ENCODE results near the gene SORCS2. TPM values are rescaled to one million over a fixed set of nuclear protein-coding genes. Genes with fewer than 3 reads are reported as not detected.

SORCS2 gene
- total and polyA plus RNA-seq, 2 of the 13 experiments (the other 11 are each of a cell fraction or from before 2014, with no cell fraction given) = 0.82 to 1.0 TPM

DNA sequence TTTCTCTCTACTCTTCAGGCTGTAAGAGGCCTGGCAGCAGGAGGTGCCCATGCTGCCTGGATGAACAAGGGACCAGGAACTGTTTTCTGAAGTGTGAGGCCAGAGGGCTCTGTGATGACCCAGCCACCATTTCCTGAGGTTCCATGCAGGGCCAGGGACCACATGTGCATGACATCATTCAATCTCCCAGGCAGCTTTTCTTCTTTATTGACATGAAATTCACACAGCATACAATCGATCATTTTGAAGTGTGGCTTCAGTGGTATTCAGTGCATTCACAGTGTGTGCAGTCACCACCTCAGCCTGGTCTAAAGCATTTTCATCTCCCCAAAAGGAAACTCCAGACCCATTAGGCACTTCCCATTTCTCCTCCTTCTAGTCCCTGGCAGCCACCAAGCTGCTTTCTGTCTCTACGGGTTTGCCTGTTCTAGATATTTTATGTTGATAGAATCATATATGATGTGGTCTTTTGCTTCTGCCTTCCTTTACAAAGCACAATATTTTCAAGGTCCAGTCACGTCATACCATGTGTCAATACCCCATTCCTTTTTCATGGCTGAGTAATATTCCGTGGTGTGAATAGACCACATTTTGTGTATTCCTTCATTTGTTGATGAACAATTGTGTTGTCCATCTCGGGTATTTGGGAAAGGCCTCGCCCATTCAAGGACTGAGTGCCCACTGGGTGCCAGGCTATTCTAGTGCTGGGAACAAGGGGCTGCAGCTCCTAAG is 149.3 kb downstream of the SORCS2 start:
- Histone ChIP-seq H3K27ac (ENCODE audit: extremely low read length, insufficient read depth, low read length) (no peak overlapping the region), H2AFZ (ENCODE audit: low read length) (no peak overlapping the region), H3K27me3 (ENCODE audit: control insufficient read depth in 1 of 2, insufficient read depth in 2 of 2, low read length in 2 of 2) (peaks cover 0 to 2% of the 10 kb centered on the region in 2 experiments; a peak in 2 of 5 replicates), H3K4me1 (ENCODE audit: insufficient read depth, low read length) (no peaks in the 10 kb centered on the region), H3K36me3 (replicated peaks in 1 of 2; ENCODE audit: control insufficient read depth in 1 of 2, insufficient read depth in 2 of 2, low read length in 2 of 2) (no peaks in the 10 kb centered on the region), H3K9me3 (ENCODE audit: low read length) (no peaks in the 10 kb centered on the region), H3K79me2 (ENCODE audit: insufficient read depth, low read length) (no peaks in the 10 kb centered on the region), H3K9ac (ENCODE audit: insufficient read depth, low read depth, low read length) (no peak overlapping the region), H4K20me1 (ENCODE audit: insufficient read depth, low read length) (no peaks in the 10 kb centered on the region), H3K4me3 (replicated peaks in 1 of 3; ENCODE audit: insufficient read depth in 1 of 3, low read depth in 2 of 3, low read length in 3 of 3) (no peak overlapping the region), H3K4me2 (ENCODE audit: low read depth, low read length) (no peak overlapping the region)
- ATAC-seq (no peak), FAIRE-seq (no peak), DNase-seq (ENCODE audit: low spot score) (no peak)
- intact Hi-C loops (cut with micrococcal nuclease; ENCODE audit: unreplicated experiment) (no loop called here), in situ Hi-C loops (cut with HindIII; ENCODE audit: extremely low pct_ligation_motif_present, low pct_unique_long_range_greater_than_20kb) (no loop called here)
- POLR2A ChIA-PET = no interaction called here
- TF ChIP-seq SMAD1 (CRISPR knock-in tag; IDR thresholded peaks at IDR 0.05; ENCODE audit: borderline replicate concordance, low read depth) (no peak), ATF7 (IDR thresholded peaks at IDR 0.05) (peak; percentile 57), ATF7 (CRISPR knock-in tag; IDR thresholded peaks at IDR 0.05) (no peak), EED (CRISPR knock-in tag; IDR thresholded peaks at IDR 0.05) (no peak), LCORL (IDR thresholded peaks at IDR 0.05) (no peak), LCORL (CRISPR knock-in tag; IDR thresholded peaks at IDR 0.05) (no peak)
- BruUV-seq (replicated peaks) = no TSS peak
- 21% methylated on average over 6 of the region's 6 CpGs for WGBS (ENCODE audit: low lambda C conversion rate)
- CTCF ChIA-PET (ENCODE audit: low intra/inter-chr PET ratio, low total read pairs) = no interaction called here

DNA sequence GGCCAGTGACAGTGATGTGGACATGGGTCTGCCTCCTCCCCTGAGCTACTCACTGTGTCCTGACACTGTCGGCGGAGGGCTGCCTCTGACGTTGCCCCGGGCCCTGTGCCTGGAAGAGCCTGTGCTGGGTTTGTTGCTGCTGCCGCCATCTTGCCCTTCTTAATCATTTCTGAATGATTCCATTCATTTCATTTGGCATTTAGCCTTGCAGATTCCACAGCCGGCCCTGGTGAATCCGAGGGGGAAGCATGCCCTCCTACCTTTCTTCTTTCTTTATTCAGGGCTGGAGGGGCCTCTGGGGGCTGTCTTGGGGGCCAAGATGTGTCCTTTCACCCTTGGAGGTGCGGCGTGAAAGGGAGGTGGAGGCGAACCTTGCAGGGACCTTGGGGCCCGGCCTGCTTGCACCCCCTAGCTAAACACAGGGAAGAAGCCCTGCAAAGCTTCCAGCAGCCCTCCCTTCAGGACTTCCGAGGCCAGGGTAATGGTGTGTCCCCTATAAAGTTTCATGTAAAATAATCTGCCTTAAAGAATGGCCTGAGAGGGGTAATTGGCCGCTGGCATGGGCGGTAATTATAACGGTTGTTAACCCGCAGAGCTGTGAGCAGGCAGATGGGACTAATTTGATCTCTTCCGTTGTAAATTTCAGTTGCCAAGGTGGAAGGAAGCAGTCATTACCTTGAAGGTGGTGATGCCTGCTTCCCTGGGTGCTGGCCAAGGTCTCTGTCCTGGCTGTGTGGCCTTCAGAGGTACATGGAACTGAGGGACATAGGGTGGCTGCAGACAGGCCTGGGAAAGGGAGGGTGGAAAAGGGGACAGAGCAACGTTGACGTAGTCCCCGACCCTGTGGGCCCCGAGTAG is 150.1 kb downstream of the SORCS2 start:
- Histone ChIP-seq H3K9ac (ENCODE audit: insufficient read depth, low read depth, low read length) (no peak overlapping the region), H3K36me3 (replicated peaks in 1 of 2; ENCODE audit: control insufficient read depth in 1 of 2, insufficient read depth in 2 of 2, low read length in 2 of 2) (no peaks in the 10 kb centered on the region), H3K4me1 (ENCODE audit: insufficient read depth, low read length) (no peaks in the 10 kb centered on the region), H3K79me2 (ENCODE audit: insufficient read depth, low read length) (no peaks in the 10 kb centered on the region), H3K27ac (ENCODE audit: extremely low read length, insufficient read depth, low read length) (no peak overlapping the region), H3K27me3 (ENCODE audit: control insufficient read depth in 1 of 2, insufficient read depth in 2 of 2, low read length in 2 of 2) (peaks cover 0 to 2% of the 10 kb centered on the region in 2 experiments; a peak in 2 of 5 replicates), H3K4me2 (ENCODE audit: low read depth, low read length) (no peak overlapping the region), H2AFZ (ENCODE audit: low read length) (no peak overlapping the region), H3K9me3 (ENCODE audit: low read length) (no peaks in the 10 kb centered on the region), H3K4me3 (replicated peaks in 1 of 3; ENCODE audit: insufficient read depth in 1 of 3, low read depth in 2 of 3, low read length in 3 of 3) (no peak overlapping the region), H4K20me1 (ENCODE audit: insufficient read depth, low read length) (no peaks in the 10 kb centered on the region)
- ChIA-PET CTCF (ENCODE audit: low intra/inter-chr PET ratio, low total read pairs) (no interaction called here), POLR2A (no interaction called here)
- TF ChIP-seq RARG (CRISPR knock-in tag; IDR thresholded peaks at IDR 0.05; ENCODE audit: low read depth) = no peak
- TF ChIP-seq, protein P1, sequence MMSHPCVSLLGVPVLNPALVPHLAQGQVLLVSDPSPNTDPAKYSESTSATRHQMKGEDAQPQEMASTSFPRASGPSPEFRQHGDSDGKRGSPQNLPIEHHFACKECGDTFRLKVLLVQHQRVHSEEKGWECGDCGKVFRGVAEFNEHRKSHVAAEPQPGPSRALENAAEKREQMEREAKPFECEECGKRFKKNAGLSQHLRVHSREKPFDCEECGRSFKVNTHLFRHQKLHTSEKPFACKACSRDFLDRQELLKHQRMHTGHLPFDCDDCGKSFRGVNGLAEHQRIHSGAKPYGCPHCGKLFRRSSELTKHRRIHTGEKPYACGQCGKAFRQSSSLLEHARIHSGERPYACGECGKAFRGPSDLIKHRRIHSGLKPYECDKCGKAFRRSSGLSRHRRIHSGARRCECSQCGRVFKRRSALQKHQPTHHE (CRISPR knock-in tag; IDR thresholded peaks at IDR 0.05; ENCODE audit: borderline replicate concordance) = no peak
- TF ChIP-seq SSRP1 (CRISPR knock-in tag; IDR thresholded peaks at IDR 0.05) = no peak
- WGBS (ENCODE audit: low lambda C conversion rate) = 50% methylated on average over 20 of the region's 21 CpGs
- no peak for FAIRE-seq
- ATAC-seq = no peak
- intact Hi-C loops (cut with micrococcal nuclease; ENCODE audit: unreplicated experiment) = no loop called here
- no peak for DNase-seq (ENCODE audit: low spot score)
- in situ Hi-C loops (cut with HindIII; ENCODE audit: extremely low pct_ligation_motif_present, low pct_unique_long_range_greater_than_20kb) = no loop called here
- no TSS peak for BruUV-seq (replicated peaks)
